Stimulated activated CD4-positive, alpha-beta T cell treated with anti-CD3 and anti-CD28 coated beads, Interleukin-4, amount 100 ng/mL, for 4 hours (primary cell): Measurements from ENCODE around the gene RPRD1B.
"Not testable (repeated sequence)": the region's sequence is repeated elsewhere in the genome, so short reads cannot be mapped to it uniquely, and the experiment has no call there.

Source experiments
- DNase-seq, 2 experiments: peaks; one replicate each; pipeline ENCODE4 v3.0.0-alpha.2; 2020

Gene RPRD1B

GRCh38 chr20:38076548-38076947, 43.0 kb downstream of the RPRD1B start:
- DNase-seq, result no peak

GRCh38 chr20:38078084-38078483, 44.5 kb downstream of the RPRD1B start:
- no peak for DNase-seq

GRCh38 chr20:38079353-38079752, 45.8 kb downstream of the RPRD1B start:
- DNase-seq, result no peak

GRCh38 chr20:38081575-38081974, 48.0 kb downstream of the RPRD1B start:
- no peak for DNase-seq

GRCh38 chr20:38082894-38083293, 49.3 kb downstream of the RPRD1B start:
- no peak for DNase-seq

DNA sequence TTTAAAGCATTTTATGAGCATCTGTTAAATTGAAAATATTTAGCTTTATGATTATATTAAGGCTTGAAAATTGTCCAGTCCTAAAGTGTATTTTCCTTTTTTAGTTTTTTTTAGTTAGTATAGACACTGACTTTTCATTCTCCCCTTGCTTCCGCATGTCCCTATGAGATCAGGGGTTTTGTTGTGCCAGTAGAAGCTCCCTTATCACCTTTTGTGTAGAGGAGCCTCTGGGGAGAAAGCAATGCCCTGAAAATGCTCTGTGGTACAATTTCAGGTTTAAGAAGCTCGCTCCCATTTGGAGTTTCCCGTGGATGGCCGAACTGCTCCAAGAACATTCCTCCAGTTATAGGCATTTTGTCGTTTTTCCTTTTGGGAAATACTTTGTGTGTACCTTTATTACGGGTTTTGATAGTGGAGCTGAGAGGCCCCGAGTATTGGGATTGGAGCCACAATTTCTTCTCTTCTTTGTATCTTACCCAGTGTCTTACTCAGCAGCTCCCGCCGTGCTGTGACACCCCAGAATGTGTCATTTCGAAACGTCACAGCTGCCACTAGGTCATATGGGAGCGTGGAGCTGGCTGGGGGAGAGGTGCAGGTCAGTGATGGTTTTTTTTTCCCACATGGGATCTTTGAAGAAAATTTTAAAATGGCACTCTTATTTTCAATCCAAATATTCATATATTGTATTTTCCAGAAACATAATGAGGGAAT, 49.9 kb downstream of the RPRD1B start:
- DNase-seq, result no peak

DNA sequence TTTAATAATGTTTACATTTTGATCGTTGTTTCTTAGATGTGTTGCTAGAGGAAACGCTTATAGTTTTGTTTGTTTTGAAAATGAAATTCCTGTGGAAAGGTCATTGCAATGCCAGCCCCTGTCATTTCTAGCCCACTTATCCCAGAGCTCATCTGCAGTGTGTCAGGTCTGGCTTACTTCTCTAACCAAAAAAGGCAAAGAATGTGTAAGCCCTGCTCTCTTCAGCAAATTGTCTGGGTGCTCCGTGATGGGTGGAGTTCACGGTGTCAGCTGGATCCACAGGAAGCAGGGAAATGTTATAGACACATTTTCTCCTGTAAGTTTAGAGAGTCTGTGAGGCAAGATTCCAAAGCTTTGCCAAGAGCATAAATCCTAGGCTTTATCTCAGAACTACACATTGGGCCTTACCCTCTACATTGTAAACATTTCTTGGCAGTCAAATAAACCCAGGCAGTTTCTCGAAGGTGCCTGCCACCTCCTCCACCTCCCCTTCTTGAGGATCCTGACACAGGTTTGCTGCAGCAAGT, 50.9 kb downstream of the RPRD1B start:
- no peak for DNase-seq

- DNase-seq, result no peak
These were observed 51.5 kb downstream of the RPRD1B start for GRCh38 chr20:38085026-38085425.

GRCh38 chr20:38089500-38089899, 56.0 kb downstream of the RPRD1B start:
- no peak for DNase-seq

GRCh38 chr20:38090061-38090460, 56.5 kb downstream of the RPRD1B start:
- DNase-seq, result no peak

DNA sequence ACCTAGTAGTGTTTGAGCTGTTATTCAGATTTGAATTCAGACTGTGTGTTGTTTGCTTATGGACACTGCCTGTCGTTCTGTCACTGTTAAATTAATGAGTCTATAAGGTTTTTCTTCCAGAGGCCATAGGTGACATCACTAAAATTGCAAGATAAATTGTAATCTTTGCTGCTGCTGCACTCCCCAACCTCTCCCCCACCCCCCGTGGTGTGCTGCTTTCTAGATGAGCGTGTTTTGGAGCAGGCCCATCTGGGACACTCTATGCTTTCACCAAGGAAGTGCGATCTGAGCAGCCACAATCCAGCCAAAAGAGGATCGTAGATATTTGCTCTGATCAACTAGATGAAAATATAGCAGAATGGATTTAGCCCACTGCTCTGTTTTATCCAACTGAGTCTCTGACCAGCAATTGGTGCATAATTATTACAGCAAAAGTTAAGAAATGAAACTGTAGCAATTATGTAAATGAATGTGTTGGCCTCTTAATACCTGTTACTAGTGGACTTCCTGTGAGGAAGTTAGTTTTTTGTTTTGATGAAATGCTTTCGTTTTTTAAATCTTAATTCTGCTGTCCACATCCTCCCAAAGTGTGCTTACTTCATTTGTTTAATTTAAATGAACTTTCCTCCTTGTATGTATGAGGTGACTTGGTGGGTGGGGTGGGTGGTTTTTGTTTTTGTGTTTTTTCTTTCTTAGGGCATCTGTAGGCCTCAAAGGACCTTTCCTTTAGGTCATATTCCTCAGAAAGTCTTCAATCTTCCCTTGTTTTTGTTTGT, 58.1 kb downstream of the RPRD1B start:
- DNase-seq, result no peak

- DNase-seq, result no peak
These were observed 58.8 kb downstream of the RPRD1B start for GRCh38 chr20:38092260-38092857.

GRCh38 chr20:38092915-38093314, 59.4 kb downstream of the RPRD1B start:
- no peak for DNase-seq

DNA sequence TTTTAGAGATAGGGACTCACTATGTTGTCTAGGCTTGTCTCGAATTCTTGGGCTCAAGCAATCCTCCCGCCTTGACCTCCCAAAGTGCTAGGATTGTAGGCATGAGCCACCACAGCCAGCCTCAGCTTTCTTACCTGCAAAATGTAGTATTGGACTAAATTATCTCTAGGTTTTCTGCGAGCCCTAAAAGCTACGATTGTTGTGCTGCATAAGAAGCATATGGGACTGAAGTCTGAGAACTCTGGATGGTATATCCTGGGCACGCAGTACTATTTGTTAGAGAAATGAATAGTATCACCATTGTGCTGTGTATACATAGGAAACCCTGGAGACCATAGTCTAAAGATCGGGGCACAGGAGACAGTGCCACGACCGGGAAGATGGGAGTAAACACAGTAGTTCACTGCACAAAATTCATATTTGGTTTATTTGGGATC, 60.1 kb downstream of the RPRD1B start:
- DNase-seq, result no peak

DNA sequence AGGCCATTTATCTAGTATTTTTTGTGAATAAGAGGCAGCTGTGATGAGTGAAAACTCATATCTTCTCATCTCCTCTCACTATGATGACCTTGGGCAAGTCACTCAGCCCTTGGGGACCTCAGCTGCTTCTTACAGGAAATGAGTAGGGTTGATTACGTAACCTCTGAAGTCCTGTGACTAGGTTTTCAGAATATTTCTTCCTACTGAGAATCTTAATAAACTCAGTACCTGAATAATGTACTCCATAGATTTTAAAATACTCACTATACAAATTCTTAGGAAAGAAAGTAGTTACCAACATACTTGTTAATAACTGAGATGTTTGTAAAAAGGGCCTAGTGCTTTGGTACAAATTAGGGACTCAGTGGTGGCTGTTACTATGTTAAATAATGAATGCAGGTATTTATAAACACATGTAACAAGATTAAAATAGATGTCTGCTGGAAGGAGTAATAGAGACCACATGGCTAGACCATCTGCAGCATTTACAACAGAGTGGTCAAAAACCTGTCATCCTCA, 60.9 kb downstream of the RPRD1B start:
- DNase-seq, result peak in 1 of 2 experiments; percentile 22

- no peak for DNase-seq
These were observed 61.6 kb downstream of the RPRD1B start for GRCh38 chr20:38095017-38095686.

DNA sequence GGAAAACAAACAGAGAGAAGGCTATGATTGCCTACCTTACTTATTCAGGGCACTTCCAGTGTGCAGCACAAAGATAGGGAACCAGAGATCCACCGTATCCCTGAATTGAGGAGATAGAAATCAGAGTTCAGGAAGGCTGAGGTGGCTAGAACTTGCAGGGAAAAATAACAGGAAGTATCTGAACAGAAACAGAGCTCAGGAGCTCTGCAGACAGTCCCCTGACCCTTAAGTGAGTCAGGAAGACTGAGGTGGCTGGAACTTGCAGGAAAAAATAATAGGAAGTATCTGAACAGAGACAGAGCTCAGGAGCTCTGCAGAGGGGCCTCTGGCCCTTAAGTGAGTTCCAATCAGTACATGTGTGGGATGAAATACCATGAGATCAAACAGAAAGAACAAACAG, 65.4 kb downstream of the RPRD1B start:
- DNase-seq, result no peak

GRCh38 chr20:38102206-38102605, 68.7 kb downstream of the RPRD1B start:
- not testable (repeated sequence) for DNase-seq

- DNase-seq, result no peak
These were observed 70.7 kb downstream of the RPRD1B start for GRCh38 chr20:38104285-38104684.

- no peak for DNase-seq
These were observed 72.9 kb downstream of the RPRD1B start for GRCh38 chr20:38106461-38106860.

- not testable (repeated sequence) for DNase-seq
These were observed 73.8 kb downstream of the RPRD1B start for GRCh38 chr20:38107386-38107785.

DNA sequence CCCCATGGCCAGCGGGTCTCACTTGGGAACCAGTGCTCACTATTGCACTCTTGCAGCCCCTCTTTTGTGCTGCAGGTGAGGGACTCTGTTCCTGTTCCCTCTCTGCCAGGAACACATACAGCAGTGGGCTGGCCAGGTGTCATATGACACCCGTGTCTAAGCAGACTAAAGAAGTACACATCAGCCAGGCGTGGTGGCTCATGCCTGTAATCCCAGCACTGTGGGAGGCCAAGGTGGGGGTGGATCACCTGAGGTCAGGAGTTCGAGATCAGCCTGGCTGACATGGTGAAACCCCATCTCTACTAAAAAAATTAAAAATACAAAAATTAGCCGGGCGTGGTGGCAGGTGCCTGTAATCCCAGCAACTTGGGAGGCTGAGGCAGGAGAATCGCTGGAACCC, 74.4 kb downstream of the RPRD1B start:
- DNase-seq, result not testable (repeated sequence)

DNA sequence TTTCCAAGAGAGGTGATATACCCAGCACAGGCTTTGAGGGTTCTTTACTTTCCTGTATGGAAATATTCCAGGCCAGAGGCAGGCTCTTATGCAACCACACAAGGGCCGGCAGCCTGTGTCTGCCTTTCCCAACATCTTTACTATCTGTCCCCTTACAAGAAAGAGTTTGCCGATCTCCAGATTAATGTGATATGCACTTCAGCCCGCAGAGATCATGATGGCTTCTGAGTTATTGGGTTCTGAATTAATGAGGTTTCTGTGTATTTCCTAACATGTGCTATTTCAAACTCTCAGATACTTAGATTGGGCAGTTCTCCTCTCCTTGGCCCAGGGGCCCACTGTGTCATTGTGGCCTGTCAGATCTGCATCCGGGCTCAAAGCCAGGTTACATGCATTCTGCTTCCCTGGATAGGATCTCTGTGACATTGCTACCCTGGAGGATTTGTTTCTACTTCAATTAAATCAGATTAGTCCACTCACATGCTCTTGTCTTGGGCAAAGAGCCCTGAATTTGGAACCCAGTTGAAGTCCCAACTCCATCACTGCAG, 75.0 kb downstream of the RPRD1B start:
- no peak for DNase-seq
